Measurements from ENCODE around the gene AGBL1. TPM values are rescaled to one million over a fixed set of nuclear protein-coding genes. Genes with fewer than 3 reads are reported as not detected.

Gene AGBL1
- total RNA-seq, 1 experiment from 2014 or later: not detected

GRCh38 chr15:87045746-87046145, 966.1 kb downstream of the AGBL1 start:
- Mint-ChIP-seq H3K4me1 (peaks cover 0 to 4% of the 10 kb centered on the region in 2 experiments; a peak in 2 of 4 replicates), H3K27me3 (ENCODE audit: low read depth) (no peaks in the 10 kb centered on the region), H3K36me3 (ENCODE audit: insufficient read depth in 1 of 3, low read depth in 3 of 3) (no peaks in the 10 kb centered on the region), H3K4me3 (no peak overlapping the region), H3K27ac (no peak overlapping the region), H3K9me3 (no peaks in the 10 kb centered on the region)
- Histone ChIP-seq H3K56ac (ENCODE audit: insufficient read length, low read depth, low read length) (no peak overlapping the region), H2BK15ac (ENCODE audit: low read depth, low read length) (no peak overlapping the region), H3K14ac (ENCODE audit: insufficient read depth, low read length) (no peak overlapping the region), H3K9ac (ENCODE audit: extremely low read depth, insufficient read length, low read length) (no peak overlapping the region), H4K20me1 (ENCODE audit: control insufficient read depth, insufficient read depth, insufficient read length) (no peaks in the 10 kb centered on the region), H4K91ac (ENCODE audit: insufficient read length, low read depth, low read length) (no peak overlapping the region), H2BK120ac (ENCODE audit: low read depth, low read length, poor library complexity, severe bottlenecking) (no peak overlapping the region), H3K27me3 (ENCODE audit: insufficient read depth, low read length) (no peaks in the 10 kb centered on the region), H3K23me2 (ENCODE audit: insufficient read length, low read depth, low read length, poor library complexity, severe bottlenecking) (no peaks in the 10 kb centered on the region), H2BK5ac (ENCODE audit: insufficient read length, low read length) (no peak overlapping the region), H3K18ac (ENCODE audit: insufficient read length, low read depth, low read length) (no peak overlapping the region), H2BK20ac (ENCODE audit: low read depth, low read length, poor library complexity, severe bottlenecking) (no peak overlapping the region), H2BK12ac (ENCODE audit: insufficient read length, low read depth, low read length) (no peak overlapping the region), H3T11ph (ENCODE audit: low read length) (no peak overlapping the region), H3K4me2 (ENCODE audit: insufficient read depth, insufficient read length, low read length) (no peak overlapping the region), H4K8ac (replicated peaks; ENCODE audit: insufficient read length, low read depth, low read length) (no peak overlapping the region), H2AFZ (ENCODE audit: low read length) (no peak overlapping the region), H3K79me2 (ENCODE audit: insufficient read depth, low read length) (no peaks in the 10 kb centered on the region), H3K79me1 (ENCODE audit: insufficient read depth, low read depth, low read length, poor library complexity, severe bottlenecking) (no peaks in the 10 kb centered on the region), H3K23ac (ENCODE audit: insufficient read length, low read depth, low read length) (no peak overlapping the region), H3K9me3 (ENCODE audit: control insufficient read depth, low read depth, low read length) (no peaks in the 10 kb centered on the region), H4K5ac (ENCODE audit: insufficient read length, low read depth, low read length) (no peak overlapping the region), H2AK5ac (ENCODE audit: insufficient read length, low read length) (no peak overlapping the region), H3K4me1 (ENCODE audit: insufficient read depth, low read length) (no peaks in the 10 kb centered on the region), H3K27ac (ENCODE audit: insufficient read length, low read depth, low read length) (no peak overlapping the region), H3K4ac (ENCODE audit: low read depth, low read length) (no peak overlapping the region)
- TF ChIP-seq, protein P1, sequence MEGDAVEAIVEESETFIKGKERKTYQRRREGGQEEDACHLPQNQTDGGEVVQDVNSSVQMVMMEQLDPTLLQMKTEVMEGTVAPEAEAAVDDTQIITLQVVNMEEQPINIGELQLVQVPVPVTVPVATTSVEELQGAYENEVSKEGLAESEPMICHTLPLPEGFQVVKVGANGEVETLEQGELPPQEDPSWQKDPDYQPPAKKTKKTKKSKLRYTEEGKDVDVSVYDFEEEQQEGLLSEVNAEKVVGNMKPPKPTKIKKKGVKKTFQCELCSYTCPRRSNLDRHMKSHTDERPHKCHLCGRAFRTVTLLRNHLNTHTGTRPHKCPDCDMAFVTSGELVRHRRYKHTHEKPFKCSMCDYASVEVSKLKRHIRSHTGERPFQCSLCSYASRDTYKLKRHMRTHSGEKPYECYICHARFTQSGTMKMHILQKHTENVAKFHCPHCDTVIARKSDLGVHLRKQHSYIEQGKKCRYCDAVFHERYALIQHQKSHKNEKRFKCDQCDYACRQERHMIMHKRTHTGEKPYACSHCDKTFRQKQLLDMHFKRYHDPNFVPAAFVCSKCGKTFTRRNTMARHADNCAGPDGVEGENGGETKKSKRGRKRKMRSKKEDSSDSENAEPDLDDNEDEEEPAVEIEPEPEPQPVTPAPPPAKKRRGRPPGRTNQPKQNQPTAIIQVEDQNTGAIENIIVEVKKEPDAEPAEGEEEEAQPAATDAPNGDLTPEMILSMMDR (conservative IDR thresholded peaks at IDR 0.05): no peak
- no peak for DNase-seq
- WGBS (ENCODE audit: extremely low coverage, insufficient read length, low lambda C conversion rate): no CpG with 5 or more reads among the region's 1 CpG

Data from H9 (cell line).